Muscle of arm (tissue), 12 donors: Measurements from ENCODE around the gene FXYD5. TPM values are rescaled to one million over a fixed set of nuclear protein-coding genes. Genes with fewer than 3 reads are reported as not detected.
"Not testable (repeated sequence)": the region's sequence is repeated elsewhere in the genome, so short reads cannot be mapped to it uniquely, and the experiment has no call there.

ENCODE experiments used
- DNase-seq: peaks from one replicate; pipeline ENCODE4 v3.0.0-alpha.2; 2013
- polyA plus RNA-seq, 12 donors: library from polyadenylated mRNA; unstranded; fragments of 120-200 nt; gene quantifications; one replicate each; pipeline ENCODE4 v1.2.1, GENCODE V29; 2013; ENCODE audit not compliant: insufficient read length in 12 of 12

Gene FXYD5
- polyA plus RNA-seq, 12 donors = 15.6 to 81.8 (median 18.8) TPM; not detected in 1

GRCh38 chr19:35174226-35174625 is 19.7 kb downstream of the FXYD5 start:
- DNase-seq = no peak

DNA sequence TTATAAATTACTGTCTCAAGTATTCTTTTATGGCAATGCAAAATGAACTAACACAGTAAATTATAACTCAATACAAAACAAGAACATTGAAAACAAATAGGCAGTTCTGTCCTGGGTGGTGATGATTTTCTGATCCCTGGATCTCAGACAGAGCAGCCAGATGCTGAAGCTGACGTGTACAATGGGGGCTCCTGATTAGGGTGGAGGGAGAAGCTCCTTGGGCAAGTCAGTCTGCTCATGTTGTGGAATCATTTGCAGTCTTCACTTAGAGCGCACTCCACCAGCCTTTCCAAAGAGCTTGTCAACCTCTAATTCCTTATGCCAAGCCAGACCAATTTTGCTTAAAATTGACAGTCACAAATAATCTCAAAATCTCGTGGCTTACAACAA is 21.6 kb downstream of the FXYD5 start:
- no peak for DNase-seq

- no peak for DNase-seq
These were observed 23.1 kb downstream of the FXYD5 start for GRCh38 chr19:35177377-35178274.

GRCh38 chr19:35178701-35179100 is 24.2 kb downstream of the FXYD5 start:
- no peak for DNase-seq

- DNase-seq = no peak
These were observed 25.3 kb downstream of the FXYD5 start for GRCh38 chr19:35179830-35180229.

- no peak for DNase-seq
These were observed 26.9 kb downstream of the FXYD5 start for GRCh38 chr19:35181387-35181786.

DNA sequence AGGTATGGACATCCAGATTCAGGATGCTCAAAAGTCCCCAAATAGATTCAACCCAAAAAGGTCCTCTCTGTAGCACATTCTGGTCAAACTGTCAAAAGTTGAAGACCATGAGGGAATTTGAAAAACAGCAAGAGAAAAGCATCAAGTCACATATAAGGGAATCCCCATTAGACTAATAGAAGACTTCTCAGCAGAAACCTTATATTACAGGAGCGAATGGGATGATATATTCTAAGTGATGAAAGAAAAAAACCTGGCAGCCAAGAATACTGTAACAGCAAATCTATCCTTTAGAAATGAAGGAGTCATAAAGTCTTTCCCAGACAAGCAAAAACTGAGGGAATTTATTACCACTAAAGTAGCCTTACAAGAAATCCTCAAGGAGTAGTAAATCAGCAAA is 29.7 kb downstream of the FXYD5 start:
- DNase-seq = no peak

DNA sequence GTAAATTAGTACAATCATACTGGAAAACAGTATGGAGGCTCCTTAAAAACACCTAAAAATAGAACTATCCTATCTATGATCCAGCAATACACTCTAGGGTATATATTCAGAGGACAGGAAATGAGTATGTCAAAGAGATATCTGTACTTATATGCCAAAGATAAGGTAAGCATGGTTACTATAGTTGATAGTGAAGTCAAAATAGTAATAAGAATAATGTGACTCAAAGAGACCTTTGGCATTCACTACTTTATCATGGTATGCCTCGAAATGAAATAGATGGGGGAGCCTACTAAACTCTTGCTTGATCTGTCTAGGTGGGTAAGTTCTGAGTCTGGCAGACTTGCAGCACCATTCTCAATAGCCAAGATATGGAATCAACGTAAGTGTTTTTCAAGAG is 30.3 kb downstream of the FXYD5 start:
- no peak for DNase-seq

DNA sequence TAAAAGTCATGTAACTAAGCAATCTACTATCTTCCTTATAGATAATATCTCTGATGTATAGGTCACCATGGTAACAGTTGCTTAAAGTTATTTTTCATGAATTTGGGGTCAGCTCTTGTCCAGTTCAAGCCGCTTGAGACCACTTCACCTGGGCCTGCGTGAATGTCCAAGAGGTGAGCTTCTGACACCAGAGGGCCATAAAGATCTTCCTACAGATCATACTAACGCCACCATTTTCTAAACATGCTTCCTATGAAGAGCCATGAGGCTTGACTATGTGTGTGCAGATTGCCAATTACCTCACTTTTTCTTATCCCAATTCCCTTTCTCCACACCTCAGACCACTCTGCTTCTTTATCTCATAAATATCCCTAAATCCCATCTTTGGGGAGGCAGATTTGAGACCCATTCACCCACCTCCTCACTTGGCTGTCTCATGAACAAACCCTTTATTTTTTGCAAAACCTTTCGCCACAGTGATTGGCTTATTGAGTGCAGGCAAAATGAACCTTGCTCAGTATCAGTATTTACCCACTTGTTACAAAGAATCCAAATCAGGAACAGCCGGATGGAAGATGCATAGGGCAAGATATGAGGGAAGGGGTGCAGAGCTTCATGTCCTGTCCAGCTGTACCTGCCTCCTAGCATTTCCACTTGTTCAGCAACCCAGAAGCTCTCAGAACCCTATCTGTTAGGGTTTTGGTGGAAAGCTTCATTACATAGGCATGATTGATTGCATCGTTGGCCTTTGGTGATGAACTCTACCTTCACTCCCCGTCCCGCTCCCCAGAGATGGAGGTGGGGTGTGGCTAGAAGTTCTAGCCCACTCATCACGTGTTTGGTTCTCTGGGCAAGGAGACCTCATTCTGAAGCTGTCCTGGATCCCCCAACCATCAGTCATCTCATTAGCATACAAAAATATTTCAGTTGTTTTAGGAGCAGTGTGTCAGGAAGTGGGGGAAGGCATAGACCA is 39.8 kb downstream of the FXYD5 start:
- DNase-seq = no peak

- DNase-seq = no peak
These were observed 41.3 kb downstream of the FXYD5 start for GRCh38 chr19:35195830-35196229.

- not testable (repeated sequence) for DNase-seq
These were observed 42.3 kb downstream of the FXYD5 start for GRCh38 chr19:35196861-35197260.

DNA sequence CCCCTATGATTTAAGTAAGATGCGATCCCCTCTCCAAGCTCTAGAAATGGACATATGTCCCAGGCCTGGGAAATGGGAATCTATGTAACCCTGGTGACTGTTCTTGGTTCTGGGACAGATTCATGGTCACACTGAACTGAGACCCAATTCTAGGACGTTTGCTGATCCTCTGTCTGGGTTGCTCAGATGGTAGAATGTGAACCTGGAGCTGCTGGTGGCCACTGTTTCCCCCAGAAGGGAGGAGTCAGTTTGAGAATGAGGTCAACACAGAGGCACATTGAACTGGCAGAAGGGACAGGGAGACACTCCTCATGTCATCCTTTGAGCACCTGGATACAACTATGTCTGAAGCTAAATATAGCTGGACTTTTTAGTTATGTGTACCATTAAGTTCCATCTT is 44.9 kb downstream of the FXYD5 start:
- DNase-seq = no peak

DNA sequence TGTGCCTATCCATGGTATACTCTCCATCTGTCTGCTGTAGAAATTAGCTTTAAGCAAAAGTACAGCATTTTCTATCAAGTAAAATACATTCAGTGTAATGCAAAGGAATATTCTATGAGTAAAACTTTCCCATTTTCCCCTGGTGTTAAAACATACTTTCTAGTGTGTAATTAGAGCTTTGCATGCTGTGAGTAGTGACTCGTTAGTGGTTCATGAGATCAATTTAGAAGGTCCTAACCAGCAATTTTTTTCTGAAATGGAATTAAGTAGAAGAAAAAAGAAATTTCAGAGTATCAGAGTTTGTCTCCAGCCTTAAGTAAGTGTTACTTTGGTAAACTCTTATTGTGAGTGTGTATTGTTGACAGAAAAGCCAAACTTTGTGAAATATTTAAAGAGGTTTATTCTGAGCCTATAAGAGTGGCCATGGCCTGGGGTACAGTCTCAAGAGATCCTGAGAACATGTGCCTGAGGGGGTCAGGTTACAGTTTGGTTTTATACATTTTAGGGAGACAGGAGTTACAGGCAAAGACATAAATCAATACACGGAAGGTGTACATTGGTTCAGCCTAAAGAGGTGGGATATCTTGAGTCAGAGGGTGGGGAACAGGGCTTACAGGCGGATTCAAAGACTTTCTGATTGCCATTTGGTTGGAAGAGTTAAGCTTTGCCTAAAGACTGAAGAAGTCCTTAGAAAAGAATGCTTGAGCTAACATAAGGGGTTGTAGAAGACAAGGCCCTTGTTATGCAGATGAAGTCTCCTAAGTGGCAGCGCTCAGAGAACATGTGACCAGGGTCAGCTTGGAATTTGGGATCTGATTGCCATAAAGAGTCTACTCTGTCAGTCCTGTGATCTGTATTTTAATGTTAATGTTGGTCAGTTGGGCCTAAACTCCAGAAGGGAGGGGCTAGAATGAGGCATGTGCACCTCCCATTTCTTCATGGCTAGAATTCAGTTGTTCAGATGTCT is 48.5 kb downstream of the FXYD5 start:
- no peak for DNase-seq

- no peak for DNase-seq
These were observed 50.5 kb downstream of the FXYD5 start for GRCh38 chr19:35204799-35205732.

- no peak for DNase-seq
These were observed 51.3 kb downstream of the FXYD5 start for GRCh38 chr19:35205733-35206323.

GRCh38 chr19:35206379-35206778 is 51.8 kb downstream of the FXYD5 start:
- DNase-seq = no peak

GRCh38 chr19:35206855-35207254 is 52.3 kb downstream of the FXYD5 start:
- no peak for DNase-seq

GRCh38 chr19:35207391-35207871 is 52.9 kb downstream of the FXYD5 start:
- DNase-seq = no peak

GRCh38 chr19:35208121-35208520 is 53.6 kb downstream of the FXYD5 start:
- no peak for DNase-seq

DNA sequence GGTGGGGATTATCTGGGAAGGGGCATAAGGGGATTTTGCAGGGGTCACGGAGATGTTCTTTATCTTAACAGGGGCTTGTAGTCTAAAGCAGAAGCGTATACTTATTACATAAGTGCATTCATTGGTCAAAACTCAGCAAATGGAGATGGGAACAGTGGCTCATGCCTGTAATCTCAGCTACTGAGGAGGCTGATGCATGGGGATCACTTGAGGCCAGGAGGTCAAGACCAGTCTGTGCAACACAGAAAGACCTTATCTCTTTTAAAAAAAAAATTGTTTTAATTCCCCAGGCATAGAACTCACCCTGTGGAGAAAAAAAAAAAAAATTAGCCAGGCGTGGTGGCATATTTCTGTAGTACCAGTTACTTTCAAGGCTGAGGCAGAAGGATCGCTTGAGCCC is 55.1 kb downstream of the FXYD5 start:
- DNase-seq = no peak
